D721Med (cell line): ENCODE data around the gene EPS8.
"Not testable (repeated sequence)": the region's sequence is repeated elsewhere in the genome, so short reads cannot be mapped to it uniquely, and the experiment has no call there.

Source experiments
- DNase-seq: peaks from one replicate; pipeline ENCODE4 v3.0.0; 2011; ENCODE audit warnings: low spot score; ENCODE audit not compliant: insufficient read length
- FAIRE-seq: peaks from 2 replicates; lab custom pipeline; 2011; peaks lifted over from hg19 to GRCh38; lab: Jason Lieb, UNC
- TF ChIP-seq, protein P1 (sequence below): IDR thresholded peaks from 2 replicates; pipeline ENCODE4 v1.5.1; 2012; ENCODE audit warnings: mild to moderate bottlenecking, control low read depth; ENCODE audit not compliant: insufficient read depth; ENCODE audit errors: missing control alignments

EPS8 gene

DNA sequence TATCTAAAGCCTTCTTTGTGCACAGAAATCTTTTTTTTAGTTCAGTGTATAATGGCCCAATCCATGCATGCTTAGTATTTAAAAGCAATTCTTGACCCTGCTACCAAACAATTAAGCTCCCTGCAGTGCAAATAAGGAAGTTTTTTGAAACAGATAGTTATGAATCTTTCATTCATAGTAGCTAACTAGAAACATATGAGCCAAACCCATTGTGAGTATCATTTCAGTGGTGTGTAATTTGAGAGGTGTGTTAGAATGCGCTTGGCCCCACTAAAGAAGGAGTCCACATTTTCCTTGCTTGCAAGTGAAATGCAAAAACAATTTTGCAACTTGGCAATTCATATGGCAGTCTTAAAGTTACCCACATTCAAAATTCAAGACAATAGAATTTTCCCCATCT is 14.4 kb downstream of the EPS8 start:
- TF ChIP-seq, protein P1, sequence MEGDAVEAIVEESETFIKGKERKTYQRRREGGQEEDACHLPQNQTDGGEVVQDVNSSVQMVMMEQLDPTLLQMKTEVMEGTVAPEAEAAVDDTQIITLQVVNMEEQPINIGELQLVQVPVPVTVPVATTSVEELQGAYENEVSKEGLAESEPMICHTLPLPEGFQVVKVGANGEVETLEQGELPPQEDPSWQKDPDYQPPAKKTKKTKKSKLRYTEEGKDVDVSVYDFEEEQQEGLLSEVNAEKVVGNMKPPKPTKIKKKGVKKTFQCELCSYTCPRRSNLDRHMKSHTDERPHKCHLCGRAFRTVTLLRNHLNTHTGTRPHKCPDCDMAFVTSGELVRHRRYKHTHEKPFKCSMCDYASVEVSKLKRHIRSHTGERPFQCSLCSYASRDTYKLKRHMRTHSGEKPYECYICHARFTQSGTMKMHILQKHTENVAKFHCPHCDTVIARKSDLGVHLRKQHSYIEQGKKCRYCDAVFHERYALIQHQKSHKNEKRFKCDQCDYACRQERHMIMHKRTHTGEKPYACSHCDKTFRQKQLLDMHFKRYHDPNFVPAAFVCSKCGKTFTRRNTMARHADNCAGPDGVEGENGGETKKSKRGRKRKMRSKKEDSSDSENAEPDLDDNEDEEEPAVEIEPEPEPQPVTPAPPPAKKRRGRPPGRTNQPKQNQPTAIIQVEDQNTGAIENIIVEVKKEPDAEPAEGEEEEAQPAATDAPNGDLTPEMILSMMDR: no peak
- FAIRE-seq (no peak), DNase-seq (no peak)

DNA sequence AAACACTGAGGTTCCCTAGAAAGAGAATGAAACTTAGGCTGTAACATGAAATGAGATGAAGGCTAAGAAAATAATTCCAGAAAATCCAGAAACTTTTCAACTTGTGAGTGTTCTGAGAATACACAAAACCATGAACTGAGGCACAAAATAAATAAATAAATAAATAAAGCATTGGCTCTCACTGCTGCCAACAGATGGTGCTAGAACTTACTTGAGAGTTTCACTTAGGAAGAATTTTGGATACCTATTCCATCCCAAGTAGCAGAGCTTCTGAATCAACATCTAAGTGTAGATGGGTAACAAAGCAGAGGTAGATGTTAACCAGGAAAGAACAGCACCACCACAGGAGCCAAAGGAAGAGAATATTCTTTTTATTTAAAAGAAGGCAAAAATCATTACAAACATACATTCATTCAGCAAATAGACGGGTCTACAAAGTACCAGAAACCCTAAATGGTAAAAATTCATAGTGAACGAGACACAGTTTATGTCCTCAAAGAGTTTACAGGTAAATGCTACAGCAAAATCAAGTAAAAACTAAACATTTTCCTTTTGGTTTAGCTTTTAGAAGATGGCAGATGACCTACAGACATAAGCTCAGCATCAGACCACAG is 16.7 kb downstream of the EPS8 start:
- DNase-seq (no peak), FAIRE-seq (no peak)
- TF ChIP-seq, protein P1: peak; percentile 47

DNA sequence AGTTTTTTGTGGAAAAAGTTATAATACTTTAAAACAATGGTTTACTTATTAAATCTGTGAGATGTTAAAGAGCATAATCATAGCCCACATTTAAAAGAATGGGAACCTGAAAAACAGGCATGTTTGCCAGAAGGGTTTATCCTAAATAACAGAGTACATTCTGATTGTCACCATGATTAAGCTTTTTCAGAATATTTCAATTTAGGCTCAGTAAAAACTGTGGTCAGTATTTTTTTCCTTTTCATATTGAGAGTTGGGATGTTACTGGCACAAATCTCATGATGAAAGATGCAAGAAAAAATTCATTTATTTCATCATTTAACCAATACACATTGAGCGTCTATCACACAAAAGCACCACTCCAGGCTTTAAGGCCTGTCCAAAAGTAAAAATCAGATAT is 18.6 kb downstream of the EPS8 start:
- FAIRE-seq (peak; percentile 38), DNase-seq (no peak)
- TF ChIP-seq, protein P1: no peak

DNA sequence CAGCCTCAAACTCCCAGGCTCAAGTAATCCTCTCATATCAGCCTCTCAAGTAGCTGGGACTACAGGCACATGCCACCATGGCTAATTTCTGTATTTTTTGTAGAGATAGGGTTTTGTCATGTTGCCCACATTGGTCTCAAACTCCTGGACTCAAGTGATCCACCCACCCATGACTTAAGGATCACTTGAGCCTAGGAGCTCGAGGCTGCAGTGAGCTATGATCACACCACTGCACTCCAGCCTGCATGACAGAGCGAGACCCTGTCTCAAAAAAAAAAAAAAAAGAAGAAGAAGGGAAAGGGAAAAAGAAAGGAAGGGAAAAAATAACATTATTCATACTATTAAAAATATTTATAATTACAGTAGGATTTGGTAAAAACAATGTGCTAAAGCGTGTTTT is 19.2 kb downstream of the EPS8 start:
- FAIRE-seq (no peak), DNase-seq (no peak)
- TF ChIP-seq, protein P1: no peak

DNA sequence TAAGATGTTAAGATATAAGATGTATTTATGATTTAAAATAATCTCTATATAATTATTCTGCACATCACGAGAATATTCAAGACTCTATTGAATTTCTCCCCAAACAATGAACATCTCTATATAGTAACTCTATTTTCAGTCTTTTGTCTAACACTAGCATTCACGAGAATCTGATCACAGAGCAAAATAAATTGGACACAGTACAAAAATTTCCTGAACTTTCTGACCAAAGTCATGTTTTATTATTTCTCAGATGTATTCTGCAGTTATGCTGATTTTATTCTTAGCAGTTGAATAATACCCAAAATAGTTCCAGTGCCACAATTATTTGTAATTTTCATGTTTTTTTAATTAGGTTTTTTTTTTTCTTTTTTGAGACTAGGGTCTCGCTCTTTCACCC is 19.6 kb downstream of the EPS8 start:
- FAIRE-seq (no peak), DNase-seq (no peak)
- TF ChIP-seq, protein P1: no peak

DNA sequence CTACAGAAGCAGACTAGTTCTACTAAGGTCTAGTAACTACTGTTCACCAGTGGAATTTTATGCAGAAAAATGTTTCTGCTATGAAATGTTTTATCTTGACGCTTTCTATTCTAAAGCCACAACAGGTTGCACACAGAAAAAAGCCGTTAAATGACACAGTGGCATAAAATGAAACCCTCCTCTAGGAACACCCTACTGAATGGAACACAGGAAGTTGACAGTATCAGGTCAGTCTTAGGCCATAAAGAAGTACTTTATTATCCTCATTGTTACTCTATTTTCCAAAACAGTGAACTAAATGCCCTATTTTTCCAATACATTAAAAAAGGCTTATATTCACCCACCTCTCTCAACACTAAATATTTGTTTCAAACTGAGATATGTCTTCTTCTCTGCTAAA is 21.9 kb downstream of the EPS8 start:
- FAIRE-seq: no peak
- DNase-seq: no peak
- TF ChIP-seq, protein P1: no peak

DNA sequence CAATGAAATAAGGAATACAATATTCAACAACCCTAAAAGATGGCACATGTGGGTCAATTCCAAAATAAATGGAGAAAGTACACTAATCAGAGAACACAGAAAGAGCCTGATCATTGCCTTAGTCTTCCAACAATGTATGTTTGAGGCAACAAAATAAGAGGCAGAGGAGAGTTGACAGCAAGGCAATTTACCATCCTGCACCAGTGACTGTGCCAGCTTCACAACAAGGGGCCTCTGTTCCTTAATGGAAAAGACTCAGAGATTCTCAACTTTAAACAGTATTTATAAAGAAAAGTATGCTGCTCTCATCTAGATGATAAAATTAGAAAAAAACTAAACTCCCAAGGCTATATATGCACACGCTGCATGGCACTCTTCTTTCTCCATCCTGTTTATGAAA is 25.9 kb downstream of the EPS8 start:
- TF ChIP-seq, protein P1: no peak
- DNase-seq (no peak), FAIRE-seq (no peak)

DNA sequence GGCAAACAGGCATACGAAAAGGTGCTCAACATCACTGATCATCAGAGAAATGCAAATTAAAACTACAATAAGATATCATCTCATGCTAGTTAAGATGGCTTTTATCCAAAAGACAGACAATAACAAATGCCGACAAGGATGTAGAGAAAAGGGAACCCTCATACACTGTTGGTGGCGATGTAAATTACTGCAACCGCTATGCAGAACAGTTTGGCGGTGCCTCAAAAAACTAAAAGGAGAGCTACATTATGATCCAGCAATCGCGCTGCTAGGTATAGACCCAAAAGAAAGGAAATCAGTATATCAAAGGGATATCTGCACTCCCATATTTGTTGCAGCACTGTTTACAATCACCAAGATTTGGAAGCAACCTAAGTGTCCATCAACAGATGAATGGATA is 27.0 kb downstream of the EPS8 start:
- DNase-seq, FAIRE-seq: not testable (repeated sequence)
